Fibroblast of mammary gland (primary cell): ENCODE measurements around the gene UBAP2.

Source experiments
- DNase-seq: peaks from one replicate; pipeline ENCODE4 v3.0.0-alpha.2; 2010; ENCODE audit warnings: low read depth
- H3K4me3 ChIP-seq: 2 replicates; pipeline ENCODE4 v1.5.1; 2011; ENCODE audit warnings: low read depth, mild to moderate bottlenecking, low read length, moderate library complexity; ENCODE audit not compliant: control insufficient read depth
- TF ChIP-seq, protein P1 (sequence below): conservative IDR thresholded peaks from 2 replicates; pipeline ENCODE4 v1.5.1; 2011; ENCODE audit warnings: low read depth, low read length, inconsistent platforms; ENCODE audit not compliant: control insufficient read depth, insufficient read depth

Gene UBAP2

DNA sequence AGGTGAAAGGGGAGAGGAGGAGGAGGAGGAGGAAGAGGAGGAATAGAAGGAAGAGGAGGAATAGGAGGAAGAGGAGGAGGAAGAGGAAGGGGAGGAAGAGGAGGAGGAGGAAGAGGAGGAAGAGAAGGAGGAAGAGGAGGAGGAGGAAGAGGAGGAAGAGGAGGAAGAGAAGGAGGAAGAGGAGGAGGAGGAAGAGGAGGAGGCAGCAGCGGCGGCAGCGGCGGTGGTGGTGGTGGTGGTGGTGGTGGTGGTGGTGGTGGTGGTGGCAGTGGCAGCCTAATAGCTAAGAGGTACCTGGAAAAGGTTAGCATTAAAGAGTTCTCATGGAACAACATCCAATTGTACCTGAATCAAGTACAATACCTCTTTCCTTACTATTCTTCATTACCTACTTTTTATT lies 32.5 kb downstream of the UBAP2 start:
- H3K4me3 ChIP-seq, result no peak overlapping the region
- no peak for DNase-seq
- TF ChIP-seq, protein P1, sequence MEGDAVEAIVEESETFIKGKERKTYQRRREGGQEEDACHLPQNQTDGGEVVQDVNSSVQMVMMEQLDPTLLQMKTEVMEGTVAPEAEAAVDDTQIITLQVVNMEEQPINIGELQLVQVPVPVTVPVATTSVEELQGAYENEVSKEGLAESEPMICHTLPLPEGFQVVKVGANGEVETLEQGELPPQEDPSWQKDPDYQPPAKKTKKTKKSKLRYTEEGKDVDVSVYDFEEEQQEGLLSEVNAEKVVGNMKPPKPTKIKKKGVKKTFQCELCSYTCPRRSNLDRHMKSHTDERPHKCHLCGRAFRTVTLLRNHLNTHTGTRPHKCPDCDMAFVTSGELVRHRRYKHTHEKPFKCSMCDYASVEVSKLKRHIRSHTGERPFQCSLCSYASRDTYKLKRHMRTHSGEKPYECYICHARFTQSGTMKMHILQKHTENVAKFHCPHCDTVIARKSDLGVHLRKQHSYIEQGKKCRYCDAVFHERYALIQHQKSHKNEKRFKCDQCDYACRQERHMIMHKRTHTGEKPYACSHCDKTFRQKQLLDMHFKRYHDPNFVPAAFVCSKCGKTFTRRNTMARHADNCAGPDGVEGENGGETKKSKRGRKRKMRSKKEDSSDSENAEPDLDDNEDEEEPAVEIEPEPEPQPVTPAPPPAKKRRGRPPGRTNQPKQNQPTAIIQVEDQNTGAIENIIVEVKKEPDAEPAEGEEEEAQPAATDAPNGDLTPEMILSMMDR, result no peak

DNA sequence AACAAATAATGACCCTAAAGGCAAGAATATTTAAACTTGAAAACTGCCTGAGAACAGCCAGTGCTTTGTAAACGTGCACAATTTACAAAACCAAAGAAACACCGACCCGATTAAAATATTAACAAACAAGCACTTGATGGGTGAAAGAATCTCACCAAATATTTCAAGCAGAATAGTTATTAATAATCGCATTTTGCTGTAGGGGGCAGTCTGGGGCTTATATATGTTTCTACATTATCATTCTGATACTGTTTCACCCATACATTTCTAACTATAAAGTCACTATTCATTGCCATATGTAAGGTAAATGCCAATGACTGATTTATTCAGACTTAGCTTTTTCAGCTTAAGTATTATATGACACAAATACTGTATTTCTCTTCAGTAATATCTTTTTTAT lies 37.7 kb downstream of the UBAP2 start:
- TF ChIP-seq, protein P1, result peak; percentile 37
- peak; percentile 15 for DNase-seq
- no peak overlapping the region for H3K4me3 ChIP-seq

DNA sequence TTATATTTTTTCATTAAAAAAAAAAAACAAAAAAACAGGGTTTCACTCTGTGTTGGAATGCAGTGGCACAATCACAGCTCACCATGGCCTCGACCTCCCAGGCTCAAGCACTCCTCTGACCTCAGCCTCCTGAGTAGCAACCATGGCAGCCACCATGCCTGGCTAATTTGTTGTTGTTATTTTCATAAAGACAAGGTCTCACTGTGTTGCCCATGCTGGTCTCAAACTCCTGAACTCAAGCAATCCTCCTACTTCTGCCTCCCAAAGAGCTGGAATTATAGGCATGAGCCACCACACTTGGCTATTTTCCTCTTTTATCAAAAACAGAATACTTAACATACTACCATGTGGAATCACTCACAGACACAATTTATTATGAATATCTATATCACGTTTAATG lies 46.7 kb downstream of the UBAP2 start:
- TF ChIP-seq, protein P1, result no peak
- no peak for DNase-seq
- no peak overlapping the region for H3K4me3 ChIP-seq

DNA sequence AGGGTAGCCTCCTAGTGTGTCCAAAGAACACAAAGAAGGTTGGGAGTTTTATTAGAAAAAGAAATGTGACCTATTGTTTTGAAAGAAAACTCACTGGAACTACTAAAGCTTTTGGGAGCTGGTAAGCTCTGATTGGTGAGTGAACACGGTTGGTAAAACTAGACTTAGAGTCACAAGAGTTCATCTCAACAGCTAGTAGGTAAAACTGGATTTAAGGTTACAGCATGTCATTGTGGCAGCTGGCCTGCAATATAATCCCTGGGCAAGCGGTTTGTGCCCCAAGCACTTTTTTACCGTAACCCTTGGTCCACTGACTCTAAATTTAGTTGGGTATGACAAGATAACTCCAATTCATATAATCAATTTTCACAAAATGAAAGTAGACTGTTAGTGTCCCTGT lies 47.4 kb downstream of the UBAP2 start:
- TF ChIP-seq, protein P1, result no peak
- no peak overlapping the region for H3K4me3 ChIP-seq
- no peak for DNase-seq

DNA sequence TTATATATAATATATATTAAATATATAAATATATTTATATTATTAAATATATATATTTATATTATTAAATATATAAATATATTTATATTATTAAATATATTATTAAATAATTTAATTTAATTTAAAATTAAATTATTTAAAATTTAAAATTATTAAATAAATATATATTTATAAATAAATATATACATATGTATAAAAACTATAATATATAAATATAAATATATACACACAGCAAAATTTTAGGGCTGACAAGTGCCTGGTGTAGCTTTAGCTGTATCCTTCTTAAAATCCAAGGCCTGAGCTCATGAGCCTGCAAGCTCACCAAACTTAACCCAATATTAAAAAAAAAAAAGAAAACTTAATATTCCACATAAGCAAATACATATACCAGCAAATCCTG lies 53.2 kb downstream of the UBAP2 start:
- no peak overlapping the region for H3K4me3 ChIP-seq
- TF ChIP-seq, protein P1, result no peak
- no peak for DNase-seq

DNA sequence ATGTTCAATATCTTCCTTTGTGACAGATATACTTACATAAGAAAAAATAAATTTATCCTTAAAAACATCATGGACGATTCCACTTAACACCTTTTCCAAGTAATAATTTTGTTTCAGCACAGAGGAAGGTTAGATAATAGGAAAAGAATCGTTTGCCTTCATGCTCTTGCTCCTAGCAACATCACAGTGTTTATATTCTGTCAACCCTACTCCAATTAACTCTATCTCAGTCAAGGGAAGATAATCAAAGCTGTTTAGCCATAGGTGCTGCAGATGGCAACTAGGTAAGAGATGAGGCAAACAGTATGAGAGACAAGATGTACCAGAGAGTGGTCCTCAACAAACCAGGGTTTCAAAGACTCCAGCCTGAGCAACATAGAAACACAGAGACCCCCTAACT lies 55.6 kb downstream of the UBAP2 start:
- DNase-seq, result no peak
- TF ChIP-seq, protein P1, result no peak
- H3K4me3 ChIP-seq, result no peak overlapping the region

DNA sequence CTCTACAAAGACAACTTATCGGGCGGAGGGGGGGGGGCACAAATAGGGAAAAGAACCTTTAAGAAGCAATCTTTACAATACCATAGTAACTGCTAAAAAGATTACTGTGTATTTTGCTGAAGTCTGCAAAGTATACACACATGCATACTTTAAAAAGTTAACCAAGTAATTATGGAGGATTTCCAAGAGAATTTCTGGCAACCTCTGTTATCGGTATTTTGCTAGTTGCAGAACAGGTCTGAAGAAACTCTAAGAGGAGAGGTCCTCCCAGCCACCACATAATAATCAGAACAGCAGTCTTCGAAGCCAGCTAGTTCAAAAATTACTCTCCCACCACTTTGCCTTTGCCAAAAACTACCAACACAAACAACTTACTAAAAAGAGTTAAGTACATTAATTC lies 56.1 kb downstream of the UBAP2 start:
- no peak overlapping the region for H3K4me3 ChIP-seq
- no peak for DNase-seq
- TF ChIP-seq, protein P1, result no peak
